ENCODE results near the gene RPS24. TPM values are rescaled to one million over a fixed set of nuclear protein-coding genes. Genes with fewer than 3 reads are reported as not detected.

The RPS24 gene
- total and polyA plus RNA-seq, 2 of the 8 experiments (the other 6 are each of a cell fraction or from before 2014, with no cell fraction given) = 2,128 to 3,943 TPM

GRCh38 chr10:78066012-78066411 lies 32.3 kb downstream of the RPS24 start:
- H3K23ac ChIP-seq (ENCODE audit: insufficient read length) = no peak overlapping the region
- no peaks in the 10 kb centered on the region for H3K23me2 ChIP-seq (ENCODE audit: low read depth, low read length)
- no peaks in the 10 kb centered on the region for H3K79me1 ChIP-seq (ENCODE audit: low read depth, low read length)
- H3K9me3 ChIP-seq (ENCODE audit: insufficient read depth in 2 of 2, low read depth in 1 of 2, low read length in 1 of 2) = no peaks in the 10 kb centered on the region
- no peak overlapping the region for H2BK5ac ChIP-seq (ENCODE audit: low read depth, low read length)
- no peak overlapping the region for H2BK12ac ChIP-seq (ENCODE audit: low read depth, low read length)
- H3K4me2 ChIP-seq (ENCODE audit: insufficient read depth in 1 of 2, low read depth in 2 of 2, low read length in 2 of 2) = no peak overlapping the region
- no peaks in the 10 kb centered on the region; a peak in 1 of 7 replicates for H3K27me3 ChIP-seq (replicated peaks in 1 of 4; ENCODE audit: control insufficient read depth in 3 of 4, extremely low read depth in 1 of 4, insufficient read depth in 3 of 4, low read length in 3 of 4)
- H4K91ac ChIP-seq (replicated peaks; ENCODE audit: insufficient read length, low read length) = no peak overlapping the region
- no peak overlapping the region for H2BK120ac ChIP-seq (replicated peaks; ENCODE audit: low read depth, low read length)
- H3K36me3 ChIP-seq (ENCODE audit: control insufficient read depth in 2 of 4, insufficient read depth in 4 of 4, low read length in 3 of 4) = no peaks in the 10 kb centered on the region
- no peak overlapping the region for H3K56ac ChIP-seq (replicated peaks; ENCODE audit: insufficient read length, low read depth, low read length)
- H2AFZ ChIP-seq (ENCODE audit: low read length) = no peak overlapping the region
- no peak overlapping the region for H3K14ac ChIP-seq (ENCODE audit: insufficient read length)
- 90% methylated on average over 5 of the region's 5 CpGs; no CpG with 5 or more reads in 1 of the 2 experiments for WGBS, 2 experiments (ENCODE audit: extremely low coverage in 1 of 2, insufficient coverage in 1 of 2, insufficient read length in 1 of 2, insufficient replicate concordance in 2 of 2, low coverage in 1 of 2, low lambda C conversion rate in 2 of 2, missing lambda C conversion rate in 1 of 2)
- H3K4me3 ChIP-seq (ENCODE audit: extremely low read depth in 1 of 4, insufficient read depth in 2 of 4, low read depth in 3 of 4, low read length in 4 of 4) = no peak overlapping the region
- H3K4me1 ChIP-seq (replicated peaks in 1 of 4; ENCODE audit: control insufficient read depth in 3 of 4, insufficient read depth in 4 of 4, low read length in 3 of 4) = peaks cover 0 to 4% (median 0%) of the 10 kb centered on the region in 4 experiments; a peak in 2 of 7 replicates
- H2AK5ac ChIP-seq (ENCODE audit: low read depth, low read length) = no peak overlapping the region
- POLR2A ChIA-PET (ENCODE audit: partially characterized antibody) = interaction anchor here (2.0 kb wide), 1 partner anchor 27 kb away, joined by 4 read pairs; no protein-coding TSS in a partner anchor
- H4K20me1 ChIP-seq (replicated peaks in 1 of 2; ENCODE audit: control insufficient read depth in 1 of 2, insufficient read depth in 2 of 2, low read length in 2 of 2) = no peaks in the 10 kb centered on the region
- no peak overlapping the region for H2BK15ac ChIP-seq (ENCODE audit: low read length)
- H3K27ac ChIP-seq (ENCODE audit: low read depth, low read length) = no peak overlapping the region
- no peak overlapping the region for H3K18ac ChIP-seq (ENCODE audit: extremely low read depth, low read length)
- H3K4ac ChIP-seq (replicated peaks; ENCODE audit: insufficient read length, low read depth, low read length) = no peak overlapping the region
- H4K8ac ChIP-seq (ENCODE audit: extremely low read depth, insufficient read depth, low read length) = no peak overlapping the region
- CTCF ChIA-PET (ENCODE audit: partially characterized antibody) = interaction anchor here (1.0 kb wide), 1 partner anchor 43 kb away, joined by 4 read pairs; no protein-coding TSS in a partner anchor
- H3K9ac ChIP-seq (replicated peaks in 1 of 4; ENCODE audit: extremely low read depth in 1 of 4, low read depth in 3 of 4, low read length in 3 of 4) = no peak overlapping the region
- H2BK20ac ChIP-seq (ENCODE audit: low read length) = no peak overlapping the region
- DNase-seq (ENCODE audit: low read depth in 1 of 2, low spot score in 2 of 2) = no peak
- no peak overlapping the region for H4K5ac ChIP-seq (ENCODE audit: insufficient read length, low read depth, low read length)
- H3K79me2 ChIP-seq (ENCODE audit: control insufficient read depth in 1 of 2, insufficient read depth in 2 of 2, low read length in 2 of 2) = no peaks in the 10 kb centered on the region
- no peak for FAIRE-seq
- TF ChIP-seq ASH2L (IDR thresholded peaks at IDR 0.05; ENCODE audit: low read length) (no peak), SP4 (IDR thresholded peaks at IDR 0.05; ENCODE audit: low read length) (no peak), TBP (IDR thresholded peaks at IDR 0.05; ENCODE audit: low read depth, low read length) (no peak), SIX5 (IDR thresholded peaks at IDR 0.05; ENCODE audit: low read depth, low read length) (no peak), EP300 (IDR thresholded peaks at IDR 0.05; ENCODE audit: borderline replicate concordance in 1 of 2, low read depth in 2 of 2, low read length in 2 of 2) (no peak), ATF3 (IDR thresholded peaks at IDR 0.05; ENCODE audit: insufficient read depth, low read depth, low read length) (no peak), YY1 (IDR thresholded peaks at IDR 0.05; ENCODE audit: low read depth, low read length) (no peak), RNF2 (IDR thresholded peaks at IDR 0.05; ENCODE audit: borderline replicate concordance, low read depth, low read length, missing control alignments, poor library complexity, severe bottlenecking) (no peak), TCF12 (IDR thresholded peaks at IDR 0.05; ENCODE audit: low read depth, low read length) (no peak), RXRA (IDR thresholded peaks at IDR 0.05; ENCODE audit: insufficient read depth, low read depth, low read length) (no peak), RBBP5 (IDR thresholded peaks at IDR 0.05; ENCODE audit: borderline replicate concordance, low read depth, low read length) (no peak), JUN (IDR thresholded peaks at IDR 0.05; ENCODE audit: low read depth, low read length) (no peak), TAF7 (optimal IDR thresholded peaks at IDR 0.05; ENCODE audit: borderline replicate concordance, low read depth, low read length) (no peak)
